HCT116 (cell line): ENCODE results near the gene MIDN.

ENCODE experiments used
- EZH2phosphoT487 ChIP-seq: fragments of 200-600 bp; IDR thresholded peaks from 2 replicates; pipeline ENCODE4 v1.6.1; 2018; ENCODE audit warnings: antibody characterized with exemption, borderline replicate concordance
- POLR2A ChIP-seq: IDR thresholded peaks from 2 replicates; pipeline ENCODE4 v1.7.0; 2011; ENCODE audit warnings: borderline replicate concordance; ENCODE audit not compliant: insufficient read depth, insufficient read length; ENCODE audit errors: extremely low read depth
- TF ChIP-seq, protein P1 (sequence below), 3 experiments: fragments of 200-600 bp in 1 of 3; sonication (generic) in 1 of 3; IDR thresholded peaks in 2 of 3; conservative IDR thresholded peaks in 1 of 3; 2 replicates each; pipeline ENCODE4 v1.5.1; 2012 to 2017; ENCODE audit warnings: low read depth in 2 of 3, low read length in 2 of 3, antibody characterized with exemption in 1 of 3, borderline replicate concordance in 1 of 3, control low read depth in 1 of 3, mild to moderate bottlenecking in 1 of 3, mixed read lengths in 1 of 3, mixed run types in 1 of 3, moderate library complexity in 1 of 3; ENCODE audit not compliant: insufficient read depth in 1 of 3

DNA sequence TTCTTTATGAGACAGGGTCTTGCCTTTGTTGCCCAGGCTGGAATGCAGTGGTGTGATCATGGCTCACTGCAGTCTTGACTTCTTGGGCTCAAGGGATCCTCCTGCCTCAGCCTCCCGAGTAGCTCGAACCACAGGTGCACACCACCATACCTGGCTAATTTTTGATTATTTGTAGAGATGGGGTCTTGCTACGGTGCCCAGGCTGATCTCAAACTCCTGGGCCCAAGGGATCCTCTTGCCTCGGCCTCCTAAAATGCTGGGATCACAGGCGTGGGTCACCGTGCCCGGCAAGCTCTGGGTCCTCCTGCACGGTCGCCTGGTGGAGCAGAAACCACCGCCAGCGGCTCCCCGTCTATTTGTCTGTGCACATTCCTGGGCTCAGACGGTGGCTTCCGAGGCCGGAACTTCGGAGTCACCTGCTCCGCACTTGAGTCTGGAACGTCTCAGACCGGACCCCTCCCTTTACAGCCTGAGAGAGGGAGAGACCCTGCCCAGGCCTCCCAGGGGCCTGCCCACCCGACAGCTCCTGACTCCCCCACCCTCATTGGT, 59.4 kb downstream of the MIDN start:
- TF ChIP-seq POLR2A (no peak), EZH2phosphoT487 (no peak)
- TF ChIP-seq, protein P1, sequence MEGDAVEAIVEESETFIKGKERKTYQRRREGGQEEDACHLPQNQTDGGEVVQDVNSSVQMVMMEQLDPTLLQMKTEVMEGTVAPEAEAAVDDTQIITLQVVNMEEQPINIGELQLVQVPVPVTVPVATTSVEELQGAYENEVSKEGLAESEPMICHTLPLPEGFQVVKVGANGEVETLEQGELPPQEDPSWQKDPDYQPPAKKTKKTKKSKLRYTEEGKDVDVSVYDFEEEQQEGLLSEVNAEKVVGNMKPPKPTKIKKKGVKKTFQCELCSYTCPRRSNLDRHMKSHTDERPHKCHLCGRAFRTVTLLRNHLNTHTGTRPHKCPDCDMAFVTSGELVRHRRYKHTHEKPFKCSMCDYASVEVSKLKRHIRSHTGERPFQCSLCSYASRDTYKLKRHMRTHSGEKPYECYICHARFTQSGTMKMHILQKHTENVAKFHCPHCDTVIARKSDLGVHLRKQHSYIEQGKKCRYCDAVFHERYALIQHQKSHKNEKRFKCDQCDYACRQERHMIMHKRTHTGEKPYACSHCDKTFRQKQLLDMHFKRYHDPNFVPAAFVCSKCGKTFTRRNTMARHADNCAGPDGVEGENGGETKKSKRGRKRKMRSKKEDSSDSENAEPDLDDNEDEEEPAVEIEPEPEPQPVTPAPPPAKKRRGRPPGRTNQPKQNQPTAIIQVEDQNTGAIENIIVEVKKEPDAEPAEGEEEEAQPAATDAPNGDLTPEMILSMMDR (IDR thresholded peaks at IDR 0.05 in 2 of 3, conservative IDR thresholded peaks at IDR 0.05 in 1 of 3; ENCODE audit: borderline replicate concordance in 1 of 3, insufficient read depth in 1 of 3, low read depth in 2 of 3, low read length in 2 of 3) = no peak
